Mucosa of rectum (tissue), 2 donors: ENCODE results near the gene ODAD2.
"Not testable (repeated sequence)": the region's sequence is repeated elsewhere in the genome, so short reads cannot be mapped to it uniquely, and the experiment has no call there.

ENCODE experiments used
- H3K27ac ChIP-seq, 2 donors: one replicate each; pipeline ENCODE4 v1.7.0; 2013; ENCODE audit warnings: inconsistent platforms in 2 of 2, low read depth in 2 of 2, low read length in 2 of 2
- H3K27me3 ChIP-seq, 2 donors: one replicate each; pipeline ENCODE4 v1.7.0; 2013; ENCODE audit warnings: low read length in 2 of 2; ENCODE audit not compliant: control insufficient read depth in 2 of 2, insufficient read depth in 2 of 2
- H3K36me3 ChIP-seq, 2 donors: one replicate each; pipeline ENCODE4 v1.7.0; 2013; ENCODE audit warnings: low read length in 2 of 2; ENCODE audit not compliant: control insufficient read depth in 2 of 2, insufficient read depth in 2 of 2
- H3K4me1 ChIP-seq, 2 donors: one replicate each; pipeline ENCODE4 v1.7.0; 2013; ENCODE audit warnings: low read length in 2 of 2, mild to moderate bottlenecking in 1 of 2; ENCODE audit not compliant: control insufficient read depth in 2 of 2, insufficient read depth in 2 of 2
- H3K4me3 ChIP-seq, 2 donors: one replicate each; pipeline ENCODE4 v1.7.0; 2013; ENCODE audit warnings: low read length in 2 of 2
- H3K9ac ChIP-seq, 2 donors: one replicate each; pipeline ENCODE4 v1.7.0; 2013; ENCODE audit warnings: low read length in 2 of 2, low read depth in 1 of 2, mild to moderate bottlenecking in 1 of 2
- H3K9me3 ChIP-seq, 2 donors: one replicate each; pipeline ENCODE4 v1.7.0; 2013; ENCODE audit warnings: low read length in 2 of 2; ENCODE audit not compliant: control insufficient read depth in 2 of 2
- donor health status: healthy.
- donor health status: Normal muscosa, but diverticular disease.

Gene ODAD2

GRCh38 chr10:28008054-28008453 lies 9.2 kb upstream of the ODAD2 start:
- Histone ChIP-seq H3K36me3 (no peaks in the 10 kb centered on the region), H3K9me3 (no peaks in the 10 kb centered on the region), H3K4me3 (no peak overlapping the region), H3K4me1 (no peaks in the 10 kb centered on the region), H3K27me3 (peaks cover 0 to 3% of the 10 kb centered on the region in 2 donors), H3K9ac (no peak overlapping the region), H3K27ac (no peak overlapping the region)

DNA sequence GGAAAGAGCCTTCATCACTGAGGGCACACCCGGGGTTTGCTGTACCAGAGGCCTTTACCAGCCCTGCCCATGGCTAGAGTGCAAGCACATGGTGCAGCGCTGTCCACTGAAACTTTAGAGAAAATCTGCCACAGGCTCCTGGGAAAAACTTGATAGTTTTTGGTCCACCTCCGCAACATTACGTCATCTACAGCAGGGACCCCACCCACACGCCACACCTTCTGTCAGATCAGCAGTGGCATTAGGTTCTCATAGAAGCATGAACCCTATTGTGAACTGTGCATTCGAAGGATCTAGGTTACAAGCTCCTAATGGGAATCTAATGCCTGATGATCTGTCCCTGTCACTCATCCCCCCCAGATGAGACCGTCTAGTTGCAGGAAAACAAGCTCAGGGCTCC lies 2.5 kb upstream of the ODAD2 start:
- H3K9me3 ChIP-seq: no peaks in the 10 kb centered on the region
- H3K4me1 ChIP-seq: no peaks in the 10 kb centered on the region
- H3K9ac ChIP-seq: no peak overlapping the region
- H3K27me3 ChIP-seq: peaks cover 5 to 16% of the 10 kb centered on the region in 2 donors
- no peaks in the 10 kb centered on the region for H3K36me3 ChIP-seq
- H3K27ac ChIP-seq: no peak overlapping the region
- H3K4me3 ChIP-seq: no peak overlapping the region

GRCh38 chr10:27998178-27998953 lies 513 bp downstream of the ODAD2 start:
- no peaks in the 10 kb centered on the region for H3K4me1 ChIP-seq
- peaks cover 5 to 13% of the 10 kb centered on the region in 2 donors for H3K27me3 ChIP-seq
- no peaks in the 10 kb centered on the region for H3K36me3 ChIP-seq
- H3K4me3 ChIP-seq: peak overlapping the region; percentile 64 to 67
- H3K9me3 ChIP-seq: no peaks in the 10 kb centered on the region
- H3K27ac ChIP-seq: no peak overlapping the region
- peak overlapping the region in 1 of 2 donors; percentile 15 for H3K9ac ChIP-seq

- H3K9ac ChIP-seq: no peak overlapping the region
- peaks cover 5 to 13% of the 10 kb centered on the region in 2 donors for H3K27me3 ChIP-seq
- H3K36me3 ChIP-seq: no peaks in the 10 kb centered on the region
- peak overlapping the region; percentile 64 to 67 for H3K4me3 ChIP-seq
- H3K27ac ChIP-seq: no peak overlapping the region
- no peaks in the 10 kb centered on the region for H3K9me3 ChIP-seq
- H3K4me1 ChIP-seq: no peaks in the 10 kb centered on the region
Observed at GRCh38 chr10:27997865-27998177, 1.1 kb downstream of the ODAD2 start.

GRCh38 chr10:27995311-27995710 lies 3.6 kb downstream of the ODAD2 start:
- Histone ChIP-seq H3K9me3 (no peaks in the 10 kb centered on the region), H3K4me3 (no peak overlapping the region), H3K9ac (no peak overlapping the region), H3K27me3 (peaks cover 5 to 12% of the 10 kb centered on the region in 2 donors), H3K27ac (no peak overlapping the region), H3K36me3 (no peaks in the 10 kb centered on the region), H3K4me1 (no peaks in the 10 kb centered on the region)

DNA sequence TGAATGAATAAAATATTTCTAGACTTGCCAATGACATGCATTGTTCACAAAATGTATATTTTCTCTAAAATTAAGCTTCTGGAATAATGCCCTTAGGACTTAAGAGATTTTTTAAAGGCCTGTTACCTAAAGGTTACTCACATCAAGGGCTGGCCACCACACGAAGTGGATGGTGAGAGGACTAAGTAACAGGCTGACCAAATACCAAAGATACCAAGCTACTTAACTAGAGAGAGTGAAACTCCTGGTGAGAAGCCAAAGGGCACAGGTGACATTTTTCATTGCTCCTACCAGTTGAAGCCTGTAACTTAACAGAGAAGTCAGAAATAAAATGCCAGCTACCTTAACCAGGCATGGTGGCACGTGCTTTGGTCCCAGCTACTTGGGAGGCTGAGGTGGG lies 9.5 kb downstream of the ODAD2 start:
- not testable (repeated sequence) for H3K27me3 ChIP-seq, H3K9me3 ChIP-seq, H3K36me3 ChIP-seq, H3K4me3 ChIP-seq, H3K9ac ChIP-seq, H3K27ac ChIP-seq, H3K4me1 ChIP-seq

GRCh38 chr10:27986821-27987220 lies 12.1 kb downstream of the ODAD2 start:
- H3K9ac ChIP-seq: no peak overlapping the region
- H3K4me3 ChIP-seq: no peak overlapping the region
- no peaks in the 10 kb centered on the region for H3K9me3 ChIP-seq
- no peaks in the 10 kb centered on the region for H3K27me3 ChIP-seq
- no peaks in the 10 kb centered on the region for H3K36me3 ChIP-seq
- H3K4me1 ChIP-seq: no peaks in the 10 kb centered on the region
- no peak overlapping the region for H3K27ac ChIP-seq

DNA sequence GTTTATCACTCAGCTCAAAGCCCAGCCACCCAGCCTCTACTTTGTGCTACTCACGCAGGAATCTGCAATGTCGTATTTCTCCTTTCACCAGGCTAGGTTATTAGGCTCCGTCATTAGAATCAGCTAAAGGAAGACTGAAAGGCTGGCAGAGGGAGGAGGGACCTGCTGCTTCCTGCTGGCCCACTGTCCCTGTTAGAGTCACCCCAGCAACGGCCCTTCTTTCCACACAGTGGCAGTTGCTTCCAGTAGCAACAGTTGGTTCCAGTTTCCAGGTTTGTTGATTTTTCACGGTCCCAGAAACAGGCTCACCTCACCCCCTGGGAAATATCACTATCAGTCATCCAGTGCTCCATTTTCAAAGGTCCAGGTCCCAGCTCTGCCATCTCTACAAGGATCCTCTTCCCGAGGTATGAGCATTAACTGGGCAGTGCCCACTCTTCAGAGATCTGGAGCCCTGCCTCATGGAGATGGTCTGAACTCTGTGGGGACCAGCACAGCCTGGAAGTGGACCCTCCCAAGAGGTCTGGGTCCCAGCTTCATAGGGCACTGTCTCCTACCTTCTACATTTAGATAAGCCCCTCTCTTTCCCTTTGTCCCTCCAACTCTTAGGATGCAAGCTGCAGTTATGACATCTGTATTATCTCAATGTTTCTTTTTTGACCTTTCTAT lies 15.9 kb downstream of the ODAD2 start:
- no peaks in the 10 kb centered on the region for H3K36me3 ChIP-seq
- no peaks in the 10 kb centered on the region for H3K4me1 ChIP-seq
- no peak overlapping the region for H3K27ac ChIP-seq
- H3K27me3 ChIP-seq: no peaks in the 10 kb centered on the region
- H3K4me3 ChIP-seq: no peak overlapping the region
- H3K9me3 ChIP-seq: no peaks in the 10 kb centered on the region
- no peak overlapping the region for H3K9ac ChIP-seq

DNA sequence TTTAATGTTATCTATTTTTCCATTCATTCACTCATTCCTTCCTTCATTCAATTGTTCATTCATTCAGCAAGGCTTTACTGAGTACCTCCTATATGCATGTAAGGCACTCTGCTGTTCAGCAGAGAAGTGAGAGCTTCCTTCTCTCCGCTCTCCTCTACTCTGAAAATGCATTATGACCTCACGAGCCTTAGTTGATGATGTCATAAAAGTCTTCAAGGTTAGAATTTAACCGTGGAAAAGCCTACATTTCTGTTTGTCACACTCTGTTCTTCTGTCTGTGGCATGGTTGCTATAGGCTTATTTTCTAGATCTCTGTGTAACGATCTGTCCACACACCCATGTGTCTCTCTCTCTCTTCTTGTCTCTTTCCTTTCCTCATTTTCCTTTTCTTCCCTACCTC lies 17.1 kb downstream of the ODAD2 start:
- H3K27me3 ChIP-seq: no peaks in the 10 kb centered on the region
- no peaks in the 10 kb centered on the region for H3K4me1 ChIP-seq
- no peak overlapping the region for H3K4me3 ChIP-seq
- no peak overlapping the region for H3K9ac ChIP-seq
- H3K36me3 ChIP-seq: no peaks in the 10 kb centered on the region
- no peak overlapping the region for H3K27ac ChIP-seq
- H3K9me3 ChIP-seq: no peaks in the 10 kb centered on the region

DNA sequence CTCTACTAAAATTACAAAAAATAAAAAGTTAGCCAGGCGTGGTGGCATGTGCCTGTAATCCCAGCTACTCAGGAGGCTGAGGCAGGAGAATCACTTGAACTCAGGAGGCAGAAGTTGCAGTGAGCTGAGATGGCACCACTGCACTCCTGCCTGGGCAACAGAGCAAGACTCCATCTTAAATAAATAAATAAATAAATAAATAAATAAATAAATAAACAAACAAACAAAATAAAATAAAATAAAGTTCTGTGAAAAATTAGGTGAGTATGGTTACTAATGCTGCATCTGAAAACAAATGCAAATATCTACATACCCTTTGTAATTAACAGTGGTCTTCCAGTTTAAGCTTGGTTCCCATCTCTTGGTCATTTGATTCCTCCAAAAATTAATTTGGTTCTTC lies 28.1 kb downstream of the ODAD2 start:
- H3K27me3 ChIP-seq, H3K4me3 ChIP-seq, H3K4me1 ChIP-seq, H3K27ac ChIP-seq, H3K36me3 ChIP-seq, H3K9ac ChIP-seq, H3K9me3 ChIP-seq: not testable (repeated sequence)
